COR-L47 (cell line): ENCODE measurements around the gene MBOAT1.
"Not testable (repeated sequence)": the region's sequence is repeated elsewhere in the genome, so short reads cannot be mapped to it uniquely, and the experiment has no call there.

Experiments
- DNase-seq: peaks from one replicate; lab custom pipeline; 2025; lab: John Stamatoyannopoulos, UW

The MBOAT1 gene

DNA sequence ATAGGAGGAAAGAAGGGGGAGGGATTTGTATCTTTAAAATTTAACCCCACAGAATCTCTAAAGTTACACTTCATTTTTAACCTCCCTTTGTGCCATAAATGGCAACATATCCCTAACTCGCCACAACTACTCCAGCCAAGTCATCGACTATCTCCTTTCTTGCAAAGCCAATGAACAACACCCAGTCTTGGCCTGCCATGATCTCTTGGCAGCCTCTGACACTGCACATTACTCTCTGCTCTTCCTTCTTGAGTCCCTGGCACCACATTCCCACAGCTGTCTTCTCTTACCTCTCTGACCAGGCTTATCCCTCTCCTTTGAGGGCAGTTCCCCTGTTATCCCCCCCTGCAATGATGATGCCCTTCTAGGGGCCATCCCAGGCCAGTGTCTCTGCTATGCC is 42.5 kb downstream of the MBOAT1 start:
- DNase-seq: no peak

DNA sequence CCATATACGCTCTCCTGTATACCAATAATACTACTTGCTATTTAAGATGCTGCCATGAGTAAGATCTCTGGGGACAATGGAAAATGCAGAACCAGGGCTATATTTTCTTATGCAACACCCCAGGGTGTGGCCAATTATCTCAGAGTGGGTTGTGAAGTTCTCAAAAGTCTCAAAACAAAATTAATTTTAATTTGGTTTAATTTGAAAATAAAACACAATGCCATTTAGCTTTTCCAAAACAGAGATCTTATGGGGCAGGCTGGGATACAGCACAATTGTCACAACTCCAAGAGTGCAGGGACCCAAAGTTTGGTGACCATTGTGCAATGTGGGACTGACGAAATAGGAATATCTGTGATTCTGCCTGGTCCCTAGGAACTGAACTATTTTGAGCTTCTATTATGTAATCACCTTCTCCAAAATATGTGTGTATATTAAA is 43.1 kb downstream of the MBOAT1 start:
- no peak for DNase-seq

DNA sequence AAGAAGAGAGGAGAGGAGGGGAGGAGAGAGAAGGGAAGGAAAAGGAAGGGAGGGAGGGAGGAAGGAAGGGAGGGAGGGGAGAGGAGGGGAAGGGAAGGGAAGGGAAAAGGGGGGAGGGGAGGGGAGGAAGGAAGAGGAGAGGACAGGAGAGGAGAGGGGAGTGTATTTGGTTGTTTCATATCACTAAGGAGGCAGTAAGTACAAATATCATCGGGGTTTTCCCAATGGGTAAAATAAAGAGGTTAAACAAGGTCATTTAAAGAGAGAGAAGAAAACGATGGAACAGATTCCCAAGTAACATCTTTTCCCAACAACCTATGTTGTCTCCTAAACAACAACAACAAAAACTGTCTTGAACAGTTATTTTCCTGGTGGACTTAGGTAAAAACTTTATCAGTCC is 43.6 kb downstream of the MBOAT1 start:
- DNase-seq: no peak

DNA sequence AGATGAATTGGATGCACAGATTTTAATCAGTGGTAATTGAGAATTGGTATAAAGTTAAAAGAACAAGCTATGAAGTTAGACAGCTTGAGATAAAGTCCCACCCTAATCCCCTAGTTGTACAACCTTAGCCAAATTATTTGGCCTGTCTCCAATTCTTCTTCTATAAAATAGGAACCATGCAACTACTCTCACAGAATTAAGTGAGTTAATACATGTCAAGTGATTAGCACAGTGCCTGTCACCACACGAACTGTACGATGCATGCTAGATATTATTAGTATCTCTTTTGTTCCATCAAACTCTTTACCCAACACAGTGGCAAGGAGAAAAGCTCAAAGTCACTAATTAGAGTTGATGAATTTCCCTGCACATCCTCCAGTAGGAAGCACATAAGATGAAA is 44.7 kb downstream of the MBOAT1 start:
- DNase-seq: no peak

DNA sequence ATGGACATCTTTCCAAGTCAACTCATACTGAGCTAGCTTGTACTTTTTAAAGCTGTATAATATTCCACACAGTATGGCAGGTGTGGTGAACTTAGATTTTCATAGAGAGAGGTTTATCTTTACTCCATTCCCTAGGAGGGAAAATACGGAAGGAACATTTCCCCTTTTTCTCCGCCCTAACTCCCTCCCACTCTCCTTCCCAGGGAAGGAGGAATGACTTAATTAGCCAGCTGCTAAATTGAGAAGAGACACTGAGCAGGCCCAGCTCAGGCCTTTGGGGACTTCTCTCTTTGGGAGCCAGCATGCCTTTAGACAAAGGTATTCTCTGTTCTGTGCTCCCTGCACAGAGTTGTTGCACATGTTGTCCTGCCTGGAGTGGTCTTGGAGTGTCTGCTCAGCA is 46.1 kb downstream of the MBOAT1 start:
- no peak for DNase-seq

DNA sequence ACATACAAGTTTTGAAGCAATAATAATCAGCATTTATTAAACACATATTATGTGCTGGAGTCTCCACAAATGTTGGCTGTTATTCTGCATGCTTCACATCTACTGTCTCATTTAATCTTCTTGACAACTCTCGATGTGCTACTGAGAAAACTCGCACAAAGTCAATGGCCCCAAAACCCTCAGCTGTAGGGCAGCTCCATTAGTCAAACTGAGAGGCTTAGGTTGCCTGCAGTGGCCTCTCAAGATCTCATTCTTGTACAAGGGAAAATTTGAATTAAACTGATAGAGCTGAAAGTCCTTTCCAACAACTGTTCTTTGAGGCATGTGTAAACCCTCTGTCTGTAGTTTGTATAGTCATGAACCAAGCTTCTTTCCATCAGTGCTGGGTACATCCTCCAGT is 49.8 kb downstream of the MBOAT1 start:
- DNase-seq: no peak

DNA sequence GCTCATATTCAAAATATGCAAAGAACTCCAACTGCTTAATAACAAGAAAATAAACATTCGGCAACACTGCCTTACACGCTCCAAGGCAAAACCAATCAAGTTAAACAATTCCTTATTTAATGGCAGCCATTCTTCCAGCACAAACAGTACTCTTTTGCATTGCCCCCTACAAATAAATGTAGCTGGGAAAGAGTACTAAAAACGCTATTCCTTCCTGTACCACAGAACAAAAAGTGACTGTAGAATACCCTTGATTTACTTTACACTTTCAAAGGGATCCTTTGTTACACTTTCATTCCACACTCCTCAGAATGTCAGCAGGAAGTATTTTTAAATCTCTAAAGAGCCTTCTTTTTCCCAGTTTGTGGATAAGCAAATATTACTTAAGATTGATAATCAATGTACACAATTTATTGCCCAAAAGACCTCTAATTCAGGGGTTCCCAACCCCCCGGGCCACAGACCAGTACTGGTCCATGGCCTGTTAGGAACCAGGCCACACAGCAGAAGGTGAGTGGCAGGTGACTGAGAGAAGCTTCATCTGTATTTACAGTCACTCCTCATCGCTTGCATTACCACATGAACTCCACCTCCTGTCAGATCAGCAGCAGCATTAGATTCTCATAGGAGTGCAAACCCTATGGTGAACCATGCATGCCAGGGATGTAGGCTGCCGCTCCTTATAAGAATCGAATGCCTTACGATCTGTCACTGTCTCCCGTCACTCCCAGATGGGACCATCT is 51.6 kb downstream of the MBOAT1 start:
- DNase-seq: no peak

DNA sequence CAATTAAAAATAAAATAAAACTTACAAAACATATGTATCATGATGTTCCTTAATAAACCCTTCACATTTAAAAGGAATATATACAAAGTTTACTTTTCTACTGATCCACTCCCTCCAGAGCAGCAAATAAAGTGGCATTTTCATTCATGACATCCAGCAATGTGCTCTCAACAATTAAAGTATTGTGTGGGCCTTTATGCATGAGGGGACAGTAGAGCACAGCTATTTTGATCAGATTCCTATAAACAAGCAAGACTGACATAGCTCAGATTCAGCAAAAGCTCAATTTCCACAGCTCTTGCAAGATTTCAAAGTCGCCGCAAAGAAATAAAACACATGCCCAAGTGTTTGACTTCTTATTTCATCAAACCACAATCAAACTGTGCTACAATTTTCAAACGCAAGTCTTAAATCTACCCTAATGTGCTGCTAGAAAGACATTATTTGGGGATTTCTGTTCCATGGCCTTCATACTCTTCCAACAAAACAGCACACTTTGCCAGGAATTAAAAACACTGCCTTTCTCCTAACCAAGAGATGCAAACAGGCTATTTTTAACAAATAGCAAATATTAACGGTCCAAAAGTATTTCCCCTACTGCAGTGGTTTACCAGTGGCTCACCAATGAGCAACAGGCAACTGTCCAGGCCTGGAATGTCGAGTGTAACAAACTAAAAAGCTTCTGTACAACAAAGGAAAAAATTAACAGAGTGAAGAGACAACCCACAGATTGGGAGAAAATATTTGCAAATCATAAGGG is 52.3 kb downstream of the MBOAT1 start:
- DNase-seq: no peak

DNA sequence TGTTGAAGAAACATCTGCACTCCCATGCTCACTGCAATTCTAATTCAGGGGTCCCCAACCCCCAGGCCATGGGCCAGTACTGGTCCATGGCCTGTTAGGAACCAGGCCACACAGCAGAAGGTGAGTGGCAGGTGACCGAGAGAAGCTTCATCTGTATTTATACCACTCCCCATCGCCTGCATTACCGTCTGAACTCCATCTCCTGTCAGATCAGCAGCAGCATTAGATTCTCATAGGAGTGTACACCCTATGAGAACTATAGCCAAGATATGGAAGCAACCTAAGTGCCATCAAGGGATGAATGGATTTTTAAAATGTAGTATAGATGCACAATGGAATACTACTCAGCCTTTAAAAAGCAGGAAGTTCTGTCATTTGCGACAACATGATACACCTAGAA is 53.2 kb downstream of the MBOAT1 start:
- DNase-seq: no peak

DNA sequence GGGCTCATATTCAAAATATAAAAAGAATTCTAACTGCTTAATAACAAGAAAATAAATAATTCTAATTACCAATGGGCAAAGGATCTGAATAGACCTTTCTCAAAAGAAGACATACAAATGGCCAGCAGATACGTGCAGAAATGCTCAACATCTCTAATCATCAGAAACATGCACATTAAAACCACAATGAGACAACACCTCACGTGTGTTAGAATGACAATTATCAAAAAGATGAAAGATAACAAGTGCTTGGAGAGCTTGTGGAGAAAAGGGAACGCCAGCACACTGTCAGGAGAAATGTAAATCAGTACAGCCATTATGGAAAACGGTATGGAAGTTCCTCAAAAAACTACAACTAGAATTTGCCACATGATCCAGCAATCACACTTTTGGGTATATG is 53.6 kb downstream of the MBOAT1 start:
- no peak for DNase-seq

DNA sequence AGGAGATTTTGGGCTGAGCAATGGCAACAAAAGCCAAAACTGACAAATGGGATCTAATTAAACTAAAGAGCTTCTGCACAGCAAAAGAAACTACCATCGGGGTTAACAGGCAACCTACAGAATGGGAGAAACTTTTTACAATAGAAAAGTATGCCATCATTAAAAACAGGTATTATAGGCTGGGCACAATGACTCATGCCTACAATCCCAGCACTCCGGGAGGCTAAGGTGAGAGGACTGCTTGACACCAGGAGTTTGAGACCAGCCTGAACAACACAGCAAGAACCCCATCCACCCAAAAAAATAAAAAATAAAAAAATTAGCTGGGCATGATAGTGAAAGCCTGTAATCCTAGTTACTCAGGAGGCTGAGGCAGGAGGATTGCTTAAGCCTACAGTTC is 55.4 kb downstream of the MBOAT1 start:
- DNase-seq: no peak

DNA sequence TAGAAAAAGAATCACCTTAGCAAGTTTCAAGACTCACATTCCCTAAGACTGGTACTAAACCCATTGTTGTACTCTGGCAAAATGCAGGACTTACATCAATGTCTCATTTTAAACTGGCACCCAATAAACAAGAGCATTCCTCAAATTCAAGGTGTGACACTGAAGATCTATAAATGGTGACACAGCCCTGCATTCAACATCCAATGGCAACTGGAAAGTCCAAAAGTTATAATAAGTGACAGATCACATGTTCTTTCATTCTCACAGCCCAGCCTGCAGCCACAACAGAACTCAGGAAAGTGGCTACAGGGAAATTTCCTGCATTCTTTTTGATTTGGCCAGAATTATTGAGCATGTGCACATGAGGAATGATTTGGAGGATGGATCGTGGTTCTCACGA is 57.5 kb downstream of the MBOAT1 start:
- DNase-seq: no peak

DNA sequence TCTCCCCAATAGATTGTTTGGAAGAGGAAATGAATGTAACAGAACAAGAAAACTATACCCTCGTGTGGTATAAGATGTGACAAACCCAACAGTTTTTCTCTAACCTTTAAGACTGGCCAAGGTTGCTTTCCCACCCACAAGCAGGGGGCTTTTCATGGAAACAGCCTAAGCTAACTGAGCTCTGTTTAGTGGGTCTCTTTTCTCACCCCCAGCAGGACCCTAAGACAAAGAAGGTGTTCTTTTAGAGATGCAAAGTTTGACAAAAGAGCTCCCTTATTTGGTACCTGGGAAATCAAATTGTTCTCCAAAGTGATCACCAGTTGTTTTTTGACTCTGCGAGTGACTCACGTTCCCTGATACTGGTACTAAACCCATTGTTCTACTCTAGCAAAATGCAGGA is 59.1 kb downstream of the MBOAT1 start:
- no peak for DNase-seq

DNA sequence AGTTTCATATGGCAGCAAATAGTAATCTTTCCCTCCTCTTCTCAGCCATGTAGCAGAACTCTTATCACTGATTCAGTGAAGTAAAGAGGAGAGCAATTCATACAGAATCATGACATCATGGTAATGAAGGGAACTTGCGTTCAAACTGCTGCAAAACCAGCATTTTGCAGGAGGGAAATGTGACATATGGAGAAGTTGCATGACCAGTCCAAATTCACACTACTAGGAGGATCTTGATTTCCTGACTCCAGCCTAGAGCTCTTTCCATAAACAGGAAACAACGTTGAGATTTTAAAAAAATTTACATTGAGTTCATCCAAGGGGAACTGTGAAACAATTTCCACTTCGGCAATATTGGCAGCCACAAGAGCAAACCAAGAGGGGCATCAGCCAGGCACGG is 63.8 kb downstream of the MBOAT1 start:
- DNase-seq: no peak

DNA sequence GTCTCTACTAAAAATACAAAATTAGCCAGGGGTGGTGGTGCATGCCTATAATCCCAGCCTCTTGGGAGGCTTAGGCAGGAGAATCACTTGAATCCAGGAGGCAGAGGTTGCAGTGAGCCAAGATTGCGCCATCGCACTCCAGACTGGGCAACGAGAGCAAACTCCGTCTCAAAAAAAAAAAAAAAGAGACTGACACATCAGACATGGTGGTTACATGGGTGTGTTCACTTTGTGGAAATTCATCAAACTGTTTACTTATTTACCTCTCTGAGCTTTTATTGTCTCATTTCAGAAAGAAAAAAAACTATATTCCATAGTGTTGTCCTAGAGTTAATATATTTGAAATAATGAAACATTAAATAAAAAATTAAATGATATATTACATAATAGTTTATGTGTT is 64.8 kb downstream of the MBOAT1 start:
- DNase-seq: no peak

DNA sequence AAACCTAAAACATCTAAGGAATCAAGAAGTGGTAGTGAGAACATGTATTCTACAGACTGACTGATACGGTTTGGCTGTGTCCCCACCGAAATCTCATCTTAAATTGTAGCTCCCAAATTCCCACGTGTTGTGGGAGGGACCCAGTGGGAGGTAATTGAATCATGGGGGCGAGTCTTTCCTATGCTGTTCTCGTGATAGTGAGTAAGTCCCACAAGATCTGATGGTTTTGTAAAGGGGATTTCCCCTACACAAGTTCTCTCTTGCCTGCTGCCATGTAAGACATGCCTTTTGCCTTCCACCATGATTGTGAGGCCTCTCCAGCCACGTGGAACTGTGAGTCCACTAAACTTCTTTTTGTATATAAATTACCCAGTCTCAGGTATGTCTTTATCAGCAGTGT is 65.4 kb downstream of the MBOAT1 start:
- DNase-seq: not testable (repeated sequence)

DNA sequence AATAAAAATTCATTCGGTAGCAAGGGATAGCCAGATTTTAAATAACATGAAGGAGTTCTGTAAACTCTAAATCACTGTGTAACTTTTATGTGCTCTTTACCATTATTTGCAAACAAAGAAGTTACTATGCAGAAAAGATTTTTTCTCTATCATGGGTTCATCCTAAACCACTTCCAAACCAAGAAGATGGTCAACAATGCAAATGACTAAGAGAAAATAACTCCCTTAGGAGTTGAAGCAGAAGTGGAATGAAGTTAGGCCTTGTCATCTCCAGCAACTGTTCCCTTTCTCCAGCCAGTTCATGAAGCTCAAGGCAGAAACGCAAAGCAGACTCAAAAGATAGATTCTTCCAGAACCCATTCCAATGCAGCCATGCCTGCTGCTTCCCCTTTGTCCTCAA is 66.0 kb downstream of the MBOAT1 start:
- no peak for DNase-seq

DNA sequence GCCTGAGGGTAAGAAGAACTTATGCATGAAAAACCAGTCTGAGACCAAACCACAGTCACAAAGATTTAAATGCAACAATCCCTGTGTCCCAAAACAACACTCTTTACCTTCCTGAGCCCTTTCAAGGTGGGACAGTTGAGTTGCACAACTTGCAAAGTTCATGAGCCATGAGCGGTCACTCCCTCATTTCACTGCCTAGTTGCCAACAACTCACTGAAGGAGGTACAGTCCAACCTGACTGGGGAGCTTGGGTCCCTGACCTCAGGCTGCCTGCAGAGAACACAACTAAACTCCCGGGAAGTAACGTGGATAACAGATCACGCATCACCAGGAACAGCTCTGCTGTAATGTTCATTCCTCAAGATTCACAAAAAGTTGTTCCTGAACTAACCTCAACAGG is 69.4 kb downstream of the MBOAT1 start:
- DNase-seq: no peak

DNA sequence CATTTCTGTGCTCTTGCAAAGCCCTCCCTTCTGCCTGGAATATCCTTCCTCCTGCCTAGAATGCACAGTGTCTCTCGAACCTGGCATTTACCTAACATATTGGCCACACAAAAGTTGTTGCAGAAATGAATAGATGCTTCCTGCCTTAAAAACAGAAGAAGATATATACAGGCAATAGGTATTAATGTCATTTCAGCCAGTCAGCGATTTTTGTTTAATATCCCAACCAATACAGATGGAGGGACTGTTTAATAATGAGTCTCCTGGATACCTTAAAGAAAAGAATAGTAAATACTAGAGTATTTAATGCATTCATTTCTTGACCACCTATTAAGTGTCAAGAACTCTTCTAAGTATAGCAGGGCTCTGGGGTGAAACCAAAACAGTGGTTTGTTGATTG is 70.3 kb downstream of the MBOAT1 start:
- DNase-seq: no peak

DNA sequence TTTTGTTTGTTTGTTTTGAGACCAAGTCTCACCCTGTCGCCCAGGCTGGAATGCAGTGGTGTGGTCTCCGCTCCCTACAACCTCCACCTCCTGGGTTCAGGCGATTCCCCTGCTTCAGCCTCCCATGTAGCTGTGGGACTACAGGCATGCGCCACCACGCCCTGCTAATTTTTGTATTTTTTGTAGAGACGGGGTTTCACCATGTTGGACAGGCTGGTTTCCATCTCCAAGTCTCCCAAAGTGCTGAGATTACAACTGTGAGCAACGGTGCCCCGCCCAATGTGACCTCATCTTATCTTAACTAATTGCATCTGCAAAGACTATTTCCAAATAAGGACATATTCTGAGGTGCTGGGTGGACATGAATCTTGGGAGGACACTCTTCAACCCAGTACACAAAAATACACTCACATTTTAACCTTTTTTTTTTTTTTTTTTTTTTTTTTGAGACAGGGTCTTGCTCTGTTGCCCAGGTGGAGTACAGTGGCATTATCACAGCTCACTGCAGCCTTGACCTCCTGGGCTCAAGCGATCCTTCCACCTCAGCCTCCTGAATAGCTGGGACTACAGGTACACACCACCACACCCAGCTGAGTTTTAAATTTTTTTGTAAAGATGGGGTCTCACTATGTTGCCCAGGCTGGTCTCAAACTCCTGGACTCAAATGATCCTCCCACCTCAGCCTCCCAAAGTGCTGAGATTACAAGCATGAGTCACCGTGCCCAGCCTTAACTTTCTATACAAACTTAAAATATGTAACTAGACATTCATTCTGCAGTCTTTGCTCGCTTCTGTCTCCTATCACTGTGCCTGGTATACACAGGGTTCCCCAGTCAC is 72.9 kb downstream of the MBOAT1 start:
- not testable (repeated sequence) for DNase-seq

DNA sequence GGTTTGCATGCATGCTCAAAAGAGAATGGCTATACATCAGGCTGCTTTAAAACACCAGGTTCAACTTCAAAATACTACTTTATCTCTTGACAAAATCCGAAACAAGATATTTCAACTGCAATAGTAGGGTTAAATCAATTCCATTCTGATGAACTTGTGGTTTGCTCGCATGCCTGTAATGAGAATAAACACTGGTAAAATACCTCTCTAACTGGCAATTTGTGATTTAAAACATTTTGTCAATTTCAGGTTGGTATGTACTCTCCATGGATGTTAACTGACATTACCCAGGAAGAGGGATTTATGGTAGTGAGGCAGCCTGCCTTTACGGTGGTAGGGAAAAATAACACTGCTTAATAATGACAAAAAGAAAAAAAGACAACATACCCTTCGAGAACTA is 74.4 kb downstream of the MBOAT1 start:
- no peak for DNase-seq

DNA sequence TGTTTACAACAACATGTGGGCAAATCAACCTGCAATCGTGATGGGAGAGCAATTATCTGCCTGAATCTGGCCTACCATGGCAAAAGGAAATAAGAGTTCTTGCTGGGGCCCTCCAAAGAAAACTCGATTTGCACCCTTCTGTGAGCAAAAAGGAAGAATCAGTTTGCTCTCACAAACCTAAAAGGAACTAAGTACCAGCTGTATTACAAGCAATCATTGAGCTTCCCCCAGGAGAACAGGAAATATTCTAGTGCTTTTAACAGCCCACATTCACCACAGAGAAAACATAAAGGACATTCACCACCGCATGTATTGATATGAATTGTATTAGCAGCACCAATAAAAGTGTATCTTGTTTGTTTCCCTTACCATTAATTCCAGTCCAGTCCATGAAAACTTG is 75.0 kb downstream of the MBOAT1 start:
- DNase-seq: no peak
